Brain pericyte (primary cell): Measurements from ENCODE around the gene CTSF.
A peak's percentile ranks its signal among the peaks of the same experiment; 100 is the strongest.
"Not testable (repeated sequence)": the region's sequence is repeated elsewhere in the genome, so short reads cannot be mapped to it uniquely, and the experiment has no call there.

Experiments used
- DNase-seq: peaks from one replicate; pipeline ENCODE4 v3.0.0-alpha.2; 2012; ENCODE audit warnings: low read depth, low spot score

CTSF gene

DNA sequence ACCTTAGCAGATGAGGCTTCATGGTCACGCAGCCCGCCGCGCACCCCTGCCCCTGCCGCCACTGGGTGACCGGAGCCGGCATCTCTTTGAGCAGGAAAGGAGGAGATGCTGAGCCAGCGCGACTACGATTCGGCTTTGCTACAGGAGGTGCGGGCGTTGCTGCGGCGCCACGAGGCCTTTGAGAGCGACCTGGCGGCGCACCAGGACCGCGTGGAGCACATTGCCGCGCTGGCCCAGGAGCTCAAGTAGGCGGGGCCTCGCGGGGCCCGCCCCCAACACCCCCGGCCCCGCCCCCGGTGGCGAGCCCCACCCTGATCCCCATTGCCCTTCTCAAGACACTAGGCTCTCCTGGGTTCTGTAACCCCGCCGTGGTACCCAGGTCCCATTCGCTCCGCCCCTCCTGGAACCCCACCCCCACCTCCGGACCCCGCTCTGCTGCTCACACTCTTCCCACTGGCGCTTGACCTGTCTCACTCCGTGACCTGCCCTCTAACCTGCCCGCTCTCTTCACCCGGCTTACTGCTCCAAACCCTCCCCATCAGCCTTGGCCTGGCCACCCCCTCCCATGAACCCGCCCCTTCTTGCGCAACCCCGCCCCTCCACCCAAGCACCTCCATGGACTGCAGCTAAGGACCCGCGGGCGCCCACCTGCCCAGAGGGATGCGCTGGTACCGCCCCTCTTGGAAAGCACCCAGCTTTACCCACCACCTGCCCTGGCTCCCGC, 9.1 kb downstream of the CTSF start:
- DNase-seq: no peak

DNA sequence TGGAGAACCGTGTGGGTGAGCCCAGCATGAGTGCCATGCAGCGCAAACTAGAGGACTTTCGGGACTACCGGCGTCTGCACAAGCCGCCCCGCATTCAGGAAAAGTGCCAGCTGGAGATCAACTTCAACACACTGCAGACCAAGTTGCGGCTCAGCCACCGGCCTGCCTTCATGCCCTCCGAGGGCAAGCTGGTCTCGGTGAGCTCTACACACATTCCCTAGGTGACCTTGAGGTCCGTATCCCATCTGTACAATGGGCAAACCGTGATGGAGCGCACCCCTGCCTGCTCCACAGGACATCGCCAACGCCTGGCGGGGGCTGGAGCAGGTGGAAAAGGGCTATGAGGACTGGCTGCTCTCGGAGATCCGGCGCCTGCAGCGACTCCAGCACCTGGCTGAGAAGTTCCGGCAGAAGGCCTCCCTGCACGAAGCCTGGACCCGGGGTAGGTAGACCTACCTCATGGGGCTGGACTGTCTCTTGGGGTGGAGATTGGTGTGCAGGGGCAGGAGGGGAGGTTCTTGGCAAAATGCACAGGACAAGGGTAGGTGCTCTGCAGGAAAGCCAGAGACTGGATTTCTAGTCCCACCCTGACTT, 10.6 kb downstream of the CTSF start:
- DNase-seq: no peak

DNA sequence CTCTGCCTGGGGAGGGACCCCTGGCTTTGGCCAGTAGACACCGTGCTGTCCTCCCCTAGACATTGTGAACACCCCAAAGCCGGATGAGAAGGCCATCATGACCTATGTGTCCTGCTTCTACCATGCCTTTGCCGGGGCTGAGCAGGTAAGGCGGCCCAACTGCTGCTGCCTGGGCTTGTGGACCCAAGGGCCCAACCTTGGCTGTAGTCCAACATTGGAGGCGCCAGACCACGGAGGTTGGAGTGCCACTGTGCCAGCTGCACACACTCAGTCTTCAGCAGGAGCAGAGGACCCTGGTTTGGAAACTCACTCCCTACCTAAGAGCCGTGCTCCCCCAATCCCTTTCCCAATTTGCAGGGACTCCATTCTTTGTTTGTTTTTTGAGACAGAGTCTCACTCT, 12.3 kb downstream of the CTSF start:
- DNase-seq: no peak

DNA sequence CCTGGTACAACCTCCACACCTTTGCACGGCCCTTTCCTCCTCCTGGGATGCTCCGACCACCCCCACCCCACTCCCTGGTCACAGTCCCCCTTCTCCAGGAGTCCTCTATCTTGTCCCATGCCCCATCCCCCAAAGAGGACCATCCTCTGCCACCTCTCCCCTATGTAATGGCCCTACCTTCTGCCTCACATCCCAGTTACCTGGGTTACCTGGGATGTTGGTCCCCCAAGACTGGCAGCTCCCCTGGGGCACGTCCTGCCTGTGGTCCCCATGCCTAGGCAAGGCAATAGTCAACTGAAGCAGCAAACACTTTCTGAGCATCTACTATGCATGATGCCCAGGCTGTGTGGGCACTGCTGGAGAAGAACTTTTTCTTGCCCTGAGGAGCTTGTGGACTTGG, 13.0 kb downstream of the CTSF start:
- DNase-seq: no peak

DNA sequence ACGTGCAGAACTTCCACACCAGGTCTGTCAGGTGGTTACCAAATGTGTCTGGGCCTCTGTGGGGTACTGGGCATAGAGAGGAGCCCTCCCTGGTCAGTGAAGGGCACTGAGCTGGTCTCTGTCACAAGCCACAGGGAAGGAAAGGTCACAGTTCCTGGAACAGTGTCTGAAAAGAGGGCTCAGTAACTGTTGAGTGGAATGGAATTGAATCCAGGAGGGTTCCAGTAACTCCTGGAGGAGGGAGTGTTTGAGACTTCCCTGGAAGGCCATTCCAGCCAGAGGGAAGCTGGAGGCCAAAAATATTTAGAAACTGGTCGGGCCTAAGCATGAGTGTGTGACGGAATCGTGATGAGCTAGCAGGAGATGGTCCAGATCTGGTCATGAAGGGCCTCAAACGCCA, 13.8 kb downstream of the CTSF start:
- DNase-seq: no peak

DNA sequence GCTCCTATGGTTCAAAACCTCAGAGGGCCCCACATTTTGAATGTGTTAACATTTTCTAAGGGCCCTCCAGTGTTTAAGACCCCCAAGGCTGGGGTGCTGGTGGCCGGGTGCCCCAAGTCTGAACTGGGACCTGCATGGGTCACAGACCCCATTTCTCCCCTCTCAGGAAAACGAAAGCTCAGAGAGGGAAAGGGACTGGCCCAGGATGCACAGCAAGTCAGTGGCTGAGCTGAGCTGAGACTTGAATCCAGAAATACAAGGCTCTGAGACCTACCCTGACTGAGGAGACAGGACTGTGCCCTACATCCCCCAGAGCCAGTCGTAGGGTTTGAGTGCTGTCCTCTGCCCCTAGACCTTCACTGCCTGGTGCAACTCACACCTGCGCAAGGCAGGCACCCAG, 17.5 kb downstream of the CTSF start:
- no peak for DNase-seq

DNA sequence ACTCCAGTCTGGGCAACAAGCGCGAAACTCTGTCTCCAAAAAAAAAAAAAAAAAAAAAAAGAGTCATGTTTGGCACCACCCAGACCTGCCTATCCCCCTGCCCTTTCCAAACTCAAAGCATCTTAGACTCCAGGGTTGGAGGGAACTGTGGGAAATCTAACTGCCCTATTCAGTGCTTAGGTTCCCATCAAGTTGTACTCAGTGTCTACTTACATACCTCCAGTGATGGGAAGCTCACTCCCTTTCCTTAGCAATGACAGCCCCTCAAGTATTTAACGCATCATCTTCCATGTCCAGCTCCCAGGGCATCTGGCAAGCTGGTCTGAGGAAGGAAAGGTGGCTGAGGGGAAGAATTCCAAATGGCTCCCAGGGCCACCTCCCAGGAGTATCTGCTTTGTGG, 18.7 kb downstream of the CTSF start:
- DNase-seq: no peak

DNA sequence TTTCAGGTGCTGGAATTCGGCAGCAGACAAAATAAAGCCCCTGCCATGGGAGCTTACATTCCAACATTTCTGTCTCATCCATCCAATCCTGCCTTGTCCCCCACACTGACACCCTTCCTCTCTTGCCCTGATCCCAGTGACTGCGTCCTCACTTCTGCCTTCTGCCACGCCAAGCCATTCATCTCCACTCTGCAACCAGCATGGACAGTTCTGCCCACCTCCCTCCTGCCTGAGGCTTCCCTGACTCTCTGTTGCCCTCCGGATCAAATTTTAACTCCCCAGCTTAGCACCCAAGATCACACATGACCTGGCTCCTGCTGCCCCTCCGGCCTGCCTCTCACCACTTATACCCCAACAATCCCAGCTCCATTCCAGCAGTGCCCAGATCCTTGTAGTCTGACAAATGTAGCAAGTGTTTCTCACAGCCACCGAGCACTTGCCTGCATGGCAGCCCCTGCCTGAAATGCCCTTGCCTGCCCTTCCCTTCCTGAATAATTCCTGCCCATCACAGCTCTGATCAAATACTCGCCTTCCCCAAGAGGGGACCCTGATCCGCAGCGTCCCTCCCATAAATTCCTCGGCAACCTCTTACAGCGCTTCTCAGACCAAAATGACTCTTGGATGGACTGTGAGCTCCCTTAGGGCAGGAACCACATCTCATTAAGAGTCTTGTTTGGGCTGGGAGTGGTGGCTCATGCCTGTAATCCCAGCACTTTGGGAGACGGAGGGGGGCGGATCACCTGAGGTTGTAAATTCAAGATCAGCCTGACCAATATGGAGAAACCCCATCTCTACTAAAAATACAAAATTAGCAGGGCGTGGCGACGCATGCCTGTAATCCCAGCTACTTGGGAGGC, 19.4 kb downstream of the CTSF start:
- no peak for DNase-seq

DNA sequence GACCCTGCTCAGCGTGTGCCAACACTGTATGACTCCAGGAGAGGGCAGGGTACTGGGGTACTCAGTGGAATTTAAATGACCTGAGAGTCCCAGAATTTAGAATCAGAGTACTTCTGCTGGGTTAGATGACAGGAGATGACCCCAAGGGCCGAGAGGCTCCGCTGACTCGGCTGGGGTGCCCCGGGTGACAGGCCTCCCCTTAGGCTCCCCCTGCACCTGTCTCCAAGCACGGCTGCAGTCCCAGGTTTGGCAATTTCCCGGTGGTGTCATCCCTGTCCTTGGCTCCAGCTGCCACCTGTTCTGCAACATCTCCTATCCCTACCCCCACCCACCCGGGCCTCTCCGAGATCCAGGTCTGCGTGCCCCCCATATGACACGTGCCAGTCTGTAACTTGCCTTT, 20.4 kb downstream of the CTSF start:
- DNase-seq: no peak

DNA sequence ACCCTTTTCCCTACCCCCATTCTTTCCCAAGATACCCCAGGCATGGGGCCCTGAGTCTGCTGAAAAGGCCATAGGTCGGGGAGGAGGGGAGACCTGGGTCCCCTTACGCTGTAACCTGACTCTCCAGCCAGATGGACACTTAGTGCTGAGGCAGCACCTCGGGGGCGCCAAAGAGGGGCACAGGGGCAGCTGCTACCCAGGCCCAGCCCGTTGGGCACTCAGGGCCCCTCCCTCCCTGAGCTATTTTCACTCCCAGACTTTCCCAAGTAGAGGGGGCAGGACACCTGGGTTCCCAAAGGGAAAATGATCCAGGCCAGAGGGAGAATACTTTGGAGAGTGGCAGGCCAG, 20.8 kb downstream of the CTSF start:
- DNase-seq: no peak

DNA sequence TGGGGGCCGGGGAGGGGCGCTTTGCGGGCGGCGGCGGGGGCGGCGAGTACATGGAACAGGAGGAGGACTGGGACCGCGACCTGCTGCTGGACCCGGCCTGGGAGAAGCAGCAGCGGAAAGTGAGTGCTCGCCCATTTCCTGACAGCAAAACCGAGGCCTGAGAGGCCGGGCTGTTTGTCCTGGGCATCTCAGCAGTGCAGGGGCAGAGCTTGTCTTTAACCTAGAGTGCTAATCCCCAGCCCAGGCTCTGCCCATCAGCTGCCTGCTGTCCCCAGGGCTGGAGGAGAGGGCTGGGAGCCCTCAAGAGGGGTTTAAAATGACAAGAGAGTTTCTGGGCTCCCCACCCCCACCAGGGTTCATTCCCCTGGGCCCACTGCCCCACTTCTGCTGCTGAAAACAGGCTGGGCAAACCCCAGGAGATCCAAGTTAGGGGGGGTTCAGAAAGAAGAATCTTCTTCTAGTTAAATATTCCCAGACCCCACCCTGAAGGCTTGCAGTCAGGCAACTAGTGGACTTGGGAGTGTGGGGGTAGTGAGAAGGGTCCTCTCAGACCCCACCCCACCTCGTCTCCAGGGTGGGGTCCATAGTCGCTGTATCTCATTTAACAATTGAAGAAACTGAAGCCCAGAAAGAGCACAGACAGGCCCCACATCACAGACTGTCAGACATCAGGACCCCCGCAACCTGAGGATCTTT, 21.3 kb downstream of the CTSF start:
- DNase-seq: no peak

DNA sequence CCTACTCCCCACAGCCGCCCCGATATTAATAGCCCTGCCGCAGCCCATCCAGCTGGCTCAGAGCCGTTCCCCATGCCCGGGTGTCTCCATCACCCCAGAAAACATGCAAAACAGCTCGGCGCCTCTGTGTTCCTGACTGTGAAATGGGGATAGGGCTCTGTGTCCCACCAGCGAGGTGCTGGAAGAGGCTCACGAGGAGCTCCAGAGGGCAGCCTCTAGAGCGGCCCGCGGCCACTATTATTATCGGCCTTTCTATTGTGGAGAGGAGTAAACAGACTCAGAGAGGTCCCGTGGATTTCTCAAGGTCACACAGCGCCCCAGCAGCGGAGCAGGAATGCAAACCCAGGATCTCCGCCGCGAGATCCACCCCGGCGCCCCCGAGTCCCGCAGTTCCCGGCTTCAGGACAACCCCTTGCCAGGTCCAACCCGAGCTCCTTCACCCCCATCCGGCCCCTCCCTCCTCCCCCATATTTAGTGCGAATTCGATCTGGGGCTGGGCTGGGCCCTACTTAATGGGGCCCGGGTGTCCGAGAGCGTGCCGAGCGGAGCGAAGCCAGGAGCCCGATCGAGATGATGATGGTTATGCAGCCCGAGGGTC, 21.9 kb downstream of the CTSF start, which contains the start of gene ACTN3:
ACTN3 (plus strand) TSS at position 536 of the 598 bp plus-strand sequence; CDS start at position 571, 35 bp downstream.
- no peak for DNase-seq

DNA sequence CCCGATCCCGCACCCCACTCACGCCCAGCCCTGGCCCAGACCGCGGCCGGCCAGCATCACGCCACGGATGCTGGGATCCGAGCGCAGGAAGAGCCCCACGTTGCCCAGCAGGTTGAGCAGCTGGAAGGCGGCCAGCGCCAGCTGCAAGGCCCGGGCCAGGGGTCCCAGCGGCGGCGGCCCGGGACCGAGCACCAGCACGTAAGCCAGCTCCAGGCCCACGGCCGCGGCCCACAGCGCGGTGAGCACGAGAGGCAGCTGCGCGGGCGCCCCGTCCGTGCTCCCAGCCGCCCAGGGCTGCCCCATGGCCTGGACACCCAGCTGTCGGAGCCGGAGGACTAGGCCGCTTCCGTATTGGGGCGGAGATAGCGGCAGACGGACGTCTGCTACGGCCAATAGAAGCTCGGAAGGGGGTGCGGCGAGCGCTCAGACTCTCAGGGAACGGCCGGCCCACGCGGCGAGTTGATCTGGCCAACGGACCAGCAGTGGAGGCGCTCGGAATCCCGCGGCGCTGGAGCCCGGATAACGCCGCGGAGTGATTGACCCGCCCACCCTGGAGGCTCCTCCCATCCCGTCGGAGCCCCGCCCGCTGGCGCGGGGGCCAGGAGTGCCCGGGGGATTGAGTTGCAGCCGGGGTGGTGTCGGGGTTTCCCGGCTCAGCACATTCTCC, 22.6 kb downstream of the CTSF start, which contains the start of gene ZDHHC24:
ZDHHC24 (minus strand) TSS at position 348 of the 667 bp plus-strand sequence; CDS start at position 303, 45 bp downstream.
- DNase-seq: peak; percentile 88

DNA sequence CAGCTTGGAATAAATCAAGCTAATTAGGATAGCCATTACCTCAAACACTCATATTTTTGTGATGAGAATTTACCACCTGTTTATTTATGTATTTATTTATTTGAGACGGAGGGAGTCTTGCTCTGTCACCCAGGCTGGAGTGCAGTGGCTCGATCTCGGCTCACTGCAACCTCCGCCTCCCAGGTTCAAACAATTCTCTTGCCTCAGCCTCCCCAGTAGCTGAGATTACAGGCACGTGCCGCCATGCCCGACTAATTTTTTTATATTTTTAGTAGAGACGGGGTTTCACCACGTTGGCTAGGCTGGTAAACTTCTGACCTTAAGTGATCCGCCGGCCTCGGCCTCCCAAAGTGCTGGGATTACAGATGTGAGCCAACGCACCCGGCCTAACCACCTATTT, 23.5 kb downstream of the CTSF start:
- not testable (repeated sequence) for DNase-seq

DNA sequence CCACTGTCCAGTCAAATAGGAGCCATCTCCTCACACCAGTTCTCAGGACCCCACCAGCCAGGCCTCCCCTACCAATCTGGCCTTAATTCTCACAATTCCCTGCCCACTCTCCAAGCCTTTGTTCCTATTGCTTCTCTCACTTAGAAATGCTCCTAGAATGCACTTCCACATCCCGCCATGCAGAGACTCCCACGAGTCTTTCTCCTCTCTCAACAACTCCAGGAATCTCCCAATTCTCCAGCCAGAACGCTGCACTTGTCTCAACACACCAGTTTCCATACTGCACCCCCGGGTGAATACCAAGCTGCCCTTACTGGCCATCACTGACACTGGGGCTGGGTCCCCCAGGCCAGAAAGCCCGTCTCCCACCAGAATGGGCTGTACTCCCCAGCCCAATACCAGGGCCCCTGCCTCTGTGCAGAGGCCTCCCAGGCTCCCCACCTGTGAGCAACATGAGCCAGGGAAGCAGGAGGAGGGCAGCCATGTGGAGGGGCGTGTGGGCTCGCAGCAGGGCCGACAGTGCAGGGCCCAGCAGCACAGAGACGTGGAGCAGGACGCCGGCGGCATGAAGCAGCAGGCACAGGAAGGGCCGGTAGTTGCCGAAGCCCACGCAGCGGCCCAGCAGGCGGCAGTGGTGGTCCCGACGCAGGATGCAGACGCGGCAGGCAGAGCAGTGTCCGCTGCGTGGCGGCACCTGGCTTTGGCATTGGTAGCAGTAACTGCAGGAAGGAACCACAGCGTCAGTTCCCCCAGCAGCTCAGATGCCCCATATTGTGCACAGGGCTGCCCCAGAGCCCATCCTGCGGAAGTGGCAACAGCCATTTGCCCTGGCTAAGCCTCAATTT, 24.9 kb downstream of the CTSF start:
- DNase-seq: no peak

DNA sequence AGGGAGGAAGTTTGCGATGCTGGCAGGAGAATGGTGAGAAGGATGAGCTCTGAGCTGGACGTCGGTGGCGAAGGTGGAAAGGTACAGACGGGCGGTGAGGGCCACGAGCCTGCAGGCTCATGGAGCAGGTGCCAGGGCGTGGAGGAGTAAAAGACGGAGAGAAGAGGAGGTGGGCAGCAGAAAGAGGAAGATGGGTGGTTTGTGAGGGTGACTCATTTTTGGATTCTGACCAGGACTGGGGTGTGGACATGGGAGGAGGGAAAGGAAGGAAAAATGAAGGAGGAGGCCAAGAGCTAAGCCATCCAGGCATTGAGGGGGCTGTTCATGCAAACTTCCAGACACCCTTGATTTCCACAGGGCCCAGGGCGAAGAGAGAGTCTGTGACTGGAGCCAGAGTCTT, 26.0 kb downstream of the CTSF start:
- no peak for DNase-seq

DNA sequence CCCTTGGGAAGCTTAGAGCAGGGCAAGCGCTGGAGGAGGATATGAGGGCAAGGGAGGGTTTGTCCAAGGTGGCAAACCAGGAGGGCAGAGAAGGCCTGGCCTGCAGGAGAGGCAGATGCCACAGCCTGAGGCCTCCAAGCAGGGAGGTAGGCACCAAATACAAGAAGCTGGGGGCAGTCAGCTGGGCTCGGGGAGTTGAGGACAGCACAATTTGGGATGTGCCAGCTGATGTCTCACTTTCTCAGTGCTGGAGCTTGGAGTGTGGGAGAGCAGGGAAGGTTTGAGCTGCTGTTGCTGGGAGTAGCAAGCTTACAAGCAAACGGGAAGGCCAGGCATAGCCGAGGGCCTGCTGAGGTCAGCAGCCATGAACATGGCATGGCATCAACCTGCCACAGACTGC, 26.5 kb downstream of the CTSF start:
- DNase-seq: no peak

DNA sequence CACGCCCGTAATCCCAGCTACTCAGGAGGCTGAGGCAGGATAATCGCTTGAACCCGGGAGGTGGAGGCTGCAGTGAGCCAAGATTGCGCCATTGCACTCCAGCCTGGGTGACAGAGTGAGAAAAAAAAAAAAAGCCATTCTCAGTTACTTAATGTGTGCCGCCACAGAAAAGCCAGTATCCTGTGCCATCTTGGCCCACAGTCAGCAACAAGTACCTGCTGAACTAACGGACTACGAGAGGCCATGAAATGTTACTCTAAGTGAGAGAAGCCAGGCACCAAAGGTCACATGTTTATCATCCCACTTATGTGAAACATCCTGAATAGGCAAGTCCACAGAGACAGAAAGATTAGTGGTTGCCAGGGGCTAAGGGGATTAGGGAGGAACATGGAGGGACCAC, 27.8 kb downstream of the CTSF start:
- not testable (repeated sequence) for DNase-seq

DNA sequence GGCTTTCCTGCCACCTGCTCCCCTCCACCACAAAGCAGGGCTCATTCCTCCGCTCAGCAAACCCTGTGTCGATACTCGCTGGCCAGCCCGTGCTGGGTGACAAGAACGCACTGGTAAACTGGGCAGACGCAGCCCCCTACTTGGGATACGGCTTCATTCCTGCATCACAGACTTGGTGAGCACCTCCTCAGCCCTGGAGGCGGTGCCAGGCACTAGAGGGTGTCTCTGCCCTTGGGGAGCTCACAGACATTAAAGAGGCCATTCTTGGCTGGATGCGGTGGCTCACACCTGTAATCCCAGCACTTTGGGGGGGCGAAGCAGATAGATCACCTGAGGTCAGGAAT, 28.6 kb downstream of the CTSF start:
- no peak for DNase-seq

DNA sequence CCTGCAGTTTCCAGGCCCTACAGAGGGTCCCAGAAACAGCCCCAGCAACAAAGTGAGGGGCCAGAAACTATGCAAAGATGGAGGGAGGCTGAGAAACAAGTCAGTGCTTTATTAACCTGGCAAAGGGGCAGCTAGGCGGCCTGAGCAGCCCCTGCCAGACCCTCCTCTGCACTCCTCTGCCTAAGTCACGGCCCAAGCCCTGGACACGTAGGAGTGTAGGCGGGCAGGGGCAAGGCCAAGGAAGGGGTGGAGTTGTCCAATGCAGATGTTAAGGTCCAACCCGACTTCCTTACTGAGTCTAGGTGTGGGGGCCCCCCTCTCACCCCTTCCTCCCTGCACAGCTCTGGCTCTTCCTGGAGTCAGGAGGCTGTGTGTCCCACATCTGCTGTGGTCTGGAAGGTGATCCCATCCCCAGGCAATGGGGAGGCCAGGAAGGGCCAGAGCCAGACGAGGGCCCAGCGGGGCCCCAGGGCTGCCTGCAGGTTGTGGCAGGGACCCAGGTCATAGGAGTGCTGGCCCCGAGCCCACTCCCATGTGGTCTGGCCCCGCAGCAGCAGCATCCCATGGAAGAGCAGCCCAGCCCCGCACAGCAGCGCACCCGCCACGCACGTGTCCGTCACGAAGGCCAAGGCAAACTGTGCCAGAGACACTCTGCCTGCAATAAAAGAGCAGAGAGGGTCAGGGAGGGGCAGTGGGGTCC, 29.1 kb downstream of the CTSF start:
- DNase-seq: no peak
